Measurements from ENCODE around the gene SMIM20.
"Not testable (repeated sequence)": the region's sequence is repeated elsewhere in the genome, so short reads cannot be mapped to it uniquely, and the experiment has no call there.

Gene SMIM20

GRCh38 chr4:25890571-25891485 is 23.2 kb upstream of the SMIM20 start:
- no peak for DNase-seq (ENCODE audit: low read depth)

GRCh38 chr4:25892796-25893195 is 21.2 kb upstream of the SMIM20 start:
- DNase-seq (ENCODE audit: low read depth) = no peak

DNA sequence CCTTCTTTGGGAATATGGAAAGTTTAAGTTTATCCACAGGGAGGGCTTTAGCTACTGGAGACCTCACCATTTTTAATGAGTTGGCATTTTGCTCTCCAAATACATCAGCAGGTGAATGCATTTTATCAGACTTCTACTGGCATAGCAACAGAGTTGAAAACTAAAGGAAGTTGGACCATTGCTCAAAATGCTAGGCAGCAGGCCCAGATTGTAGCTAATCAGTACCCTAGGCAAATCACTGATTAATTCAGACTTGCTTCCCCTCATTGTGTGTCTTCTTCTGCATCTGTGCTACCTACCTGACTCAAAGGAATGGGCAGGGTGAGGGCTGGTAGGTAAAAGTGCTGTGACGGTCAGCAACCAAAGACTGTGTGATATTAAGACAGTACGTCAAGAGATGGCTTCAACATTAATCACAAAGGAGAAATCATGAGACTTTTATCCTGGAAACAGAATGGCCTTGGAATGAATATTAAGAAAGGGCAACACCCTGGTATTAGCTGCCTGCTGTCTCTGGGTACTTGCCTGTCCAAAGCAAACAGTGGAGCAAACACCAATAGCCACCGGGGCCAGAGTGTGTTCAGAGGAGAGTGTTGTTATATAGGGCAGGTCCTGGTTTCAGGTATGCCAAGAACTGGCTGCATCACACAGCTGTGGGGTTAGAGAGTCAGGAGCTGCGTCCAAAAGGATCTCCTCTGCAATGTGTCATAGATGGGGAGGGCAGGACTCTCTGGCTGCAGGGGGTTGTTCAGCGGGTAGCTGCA is 17.1 kb upstream of the SMIM20 start:
- DNase-seq (ENCODE audit: low read depth) = no peak

DNA sequence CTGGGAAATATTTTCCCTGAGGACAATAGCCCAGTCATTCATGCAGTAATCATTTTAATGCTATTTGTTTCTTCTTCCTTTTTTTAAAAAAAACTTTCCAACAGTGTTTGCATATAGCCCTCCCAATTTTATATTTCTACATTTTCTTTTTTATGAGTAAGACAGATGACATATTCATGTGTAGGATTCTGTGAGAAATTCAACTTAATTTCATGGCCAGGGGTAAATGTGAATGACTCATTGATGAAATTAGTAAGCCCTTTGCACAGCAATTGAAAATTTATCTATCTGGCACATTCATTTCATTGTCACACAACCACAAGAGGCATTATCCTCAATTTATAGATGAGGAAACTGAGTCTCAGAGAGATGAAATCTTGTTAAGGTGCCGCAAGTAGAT is 13.7 kb upstream of the SMIM20 start:
- no peak for DNase-seq (ENCODE audit: low read depth)

GRCh38 chr4:25901030-25901430 is 13.0 kb upstream of the SMIM20 start:
- DNase-seq (ENCODE audit: low read depth) = no peak

- no peak for DNase-seq (ENCODE audit: low read depth)
Measured at GRCh38 chr4:25903900-25904747, 9.9 kb upstream of the SMIM20 start.

DNA sequence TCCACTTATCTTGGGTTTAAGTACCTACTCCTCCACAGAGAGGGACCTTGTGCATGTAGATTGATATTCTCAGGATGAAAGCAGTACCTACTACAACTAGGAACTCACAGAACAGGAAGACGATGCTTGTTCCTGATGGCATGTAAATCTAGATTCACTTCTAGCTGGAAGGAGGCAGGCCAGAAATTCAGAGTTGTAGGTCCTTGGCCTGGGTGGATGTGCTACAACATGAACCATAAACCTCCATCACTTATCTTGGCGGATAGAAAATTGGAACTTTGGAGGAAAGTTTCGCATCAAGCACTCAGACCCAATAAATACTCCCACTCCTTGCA is 9.3 kb upstream of the SMIM20 start:
- DNase-seq (ENCODE audit: low read depth) = no peak

- no peak for DNase-seq (ENCODE audit: low read depth)
Measured at GRCh38 chr4:25905371-25905770, 8.6 kb upstream of the SMIM20 start.

DNA sequence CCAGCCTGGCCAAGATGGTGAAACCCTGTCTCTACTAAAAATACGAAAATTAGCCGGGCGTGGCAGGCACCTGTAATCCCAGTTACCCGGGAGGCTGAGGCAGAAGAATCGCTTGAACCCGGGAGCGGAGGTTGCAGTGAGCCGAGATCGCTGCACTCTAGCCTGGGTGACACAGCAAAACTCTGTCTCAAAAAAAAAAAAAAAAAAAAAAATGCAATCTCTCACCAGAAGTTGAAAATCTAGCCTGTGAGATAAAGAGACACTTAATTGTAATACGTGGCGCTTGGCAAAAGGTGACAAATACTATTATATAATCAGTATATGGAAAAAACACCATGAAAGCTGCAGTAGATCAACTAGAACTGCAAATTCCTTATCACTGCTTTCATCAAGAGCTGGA is 7.9 kb upstream of the SMIM20 start:
- not testable (repeated sequence) for DNase-seq (ENCODE audit: low read depth)

DNA sequence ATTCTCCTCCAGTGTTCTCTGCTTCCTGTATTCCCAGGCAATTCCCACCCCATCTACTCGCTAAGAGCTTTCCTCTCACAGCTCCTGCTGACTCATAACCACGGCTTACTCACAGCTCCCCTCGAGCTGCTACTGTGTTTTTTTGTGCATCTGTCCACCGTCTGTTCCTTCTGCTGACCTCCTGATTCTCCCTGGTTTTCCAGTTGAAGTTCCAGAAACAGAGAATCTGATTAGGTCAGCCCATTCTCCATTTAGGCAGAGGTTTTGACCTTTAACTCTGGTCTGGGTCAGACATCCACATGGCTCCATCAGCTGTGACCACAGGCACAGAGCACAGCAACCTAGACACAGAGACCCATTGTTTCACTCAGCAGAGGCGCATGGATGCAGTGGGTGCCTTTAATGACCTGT is 5.5 kb upstream of the SMIM20 start:
- no peak for DNase-seq (ENCODE audit: low read depth)

DNA sequence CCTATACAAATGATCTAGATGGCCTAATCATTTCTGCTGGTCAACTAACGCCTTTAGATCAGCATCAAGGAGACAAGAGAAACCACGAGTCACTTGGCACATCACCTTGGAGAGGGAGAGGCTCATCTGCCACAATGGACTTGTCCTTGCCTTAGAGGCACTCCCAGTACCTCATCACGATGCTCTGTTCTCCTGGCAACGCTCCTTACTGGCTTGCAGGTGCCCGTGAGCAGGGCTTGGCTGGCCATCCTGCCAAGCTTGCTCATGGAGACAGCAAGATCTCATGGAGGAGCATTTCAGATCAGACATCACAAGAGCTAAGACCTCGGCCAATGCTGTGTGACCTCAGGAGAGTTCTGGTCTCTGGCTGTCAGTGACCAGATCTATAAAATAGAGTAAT is 2.7 kb upstream of the SMIM20 start:
- DNase-seq (ENCODE audit: low read depth) = no peak

DNA sequence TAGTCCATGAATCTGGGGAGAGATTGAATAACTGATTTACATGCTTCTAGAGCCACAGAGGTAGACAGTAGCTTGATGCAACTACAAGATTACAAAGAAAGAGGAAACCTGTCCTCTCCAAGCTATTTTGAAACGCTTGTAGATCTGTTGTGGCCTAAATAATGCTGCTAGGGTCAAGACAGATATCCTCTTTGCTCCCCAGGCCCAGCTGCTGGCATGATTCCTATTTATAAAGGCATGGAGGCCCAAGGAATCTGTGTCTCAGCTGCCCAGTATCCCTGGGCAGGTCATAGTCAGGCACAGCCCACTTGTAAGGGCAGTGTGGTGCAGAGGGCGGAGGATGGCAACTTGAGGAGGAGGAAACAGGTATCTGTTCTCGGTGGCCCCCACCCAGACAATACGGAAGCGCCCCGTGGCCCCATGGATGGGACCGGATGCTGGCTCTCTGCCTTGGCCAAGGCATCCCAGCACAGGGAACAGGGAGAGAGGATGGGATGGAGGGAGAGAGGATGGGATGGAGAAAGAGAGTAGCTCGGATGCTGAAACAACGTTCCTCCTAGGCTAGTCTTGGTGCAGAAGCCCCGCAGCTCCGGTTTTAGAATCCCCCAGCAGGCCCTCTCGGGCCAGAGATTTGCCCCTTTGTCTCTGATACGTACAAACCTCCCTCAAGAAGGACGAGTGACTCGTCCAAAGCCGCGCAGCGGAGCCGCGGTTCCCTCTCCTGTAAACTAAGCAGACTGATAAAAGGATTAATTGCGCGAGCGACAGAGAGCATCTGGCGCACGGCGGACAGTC is 767 bp upstream of the SMIM20 start:
- DNase-seq (ENCODE audit: low read depth) = peak; percentile 4

- no peak for DNase-seq (ENCODE audit: low read depth)
Measured at GRCh38 chr4:25914670-25915352, 791 bp downstream of the SMIM20 start.

GRCh38 chr4:25915353-25915705 is 1.3 kb downstream of the SMIM20 start:
- no peak for DNase-seq (ENCODE audit: low read depth)

DNA sequence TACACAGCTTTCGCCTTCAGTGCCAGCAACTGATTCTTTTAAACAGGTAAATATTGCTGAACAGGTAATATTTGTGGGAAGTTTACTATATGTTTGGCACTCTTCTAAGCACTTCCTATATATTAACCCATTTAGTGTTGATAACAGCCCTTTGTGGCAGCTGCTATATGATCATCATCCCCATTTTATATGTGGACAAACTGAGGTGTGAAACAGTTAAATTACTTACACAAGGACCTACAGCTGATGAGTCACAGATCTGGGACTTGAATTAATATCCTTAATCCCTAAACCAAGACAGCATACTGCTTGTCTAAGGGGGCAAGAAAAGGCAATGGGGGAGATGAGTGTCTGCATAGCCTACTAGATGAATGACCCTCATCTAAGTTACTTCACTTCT is 2.9 kb downstream of the SMIM20 start:
- DNase-seq (ENCODE audit: low read depth) = no peak

DNA sequence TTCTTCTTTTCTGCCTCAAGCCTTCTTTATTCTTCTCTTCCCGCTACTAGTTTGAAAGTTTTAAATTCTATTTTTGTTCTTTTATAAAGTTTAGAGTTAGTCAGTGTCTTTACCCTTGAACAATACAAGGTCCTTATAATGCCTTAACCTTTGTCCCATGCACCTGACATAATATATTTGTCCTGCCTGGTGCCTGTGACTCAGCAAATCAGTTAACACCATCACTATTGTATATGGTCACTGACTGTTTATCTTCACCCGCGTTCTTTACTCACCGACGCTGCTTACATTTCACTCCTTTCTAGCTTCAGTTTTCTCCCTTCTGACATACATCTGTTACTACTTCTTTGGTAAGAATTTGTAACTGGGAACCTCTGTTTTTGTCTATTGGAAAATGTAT is 5.7 kb downstream of the SMIM20 start:
- no peak for DNase-seq (ENCODE audit: low read depth)

DNA sequence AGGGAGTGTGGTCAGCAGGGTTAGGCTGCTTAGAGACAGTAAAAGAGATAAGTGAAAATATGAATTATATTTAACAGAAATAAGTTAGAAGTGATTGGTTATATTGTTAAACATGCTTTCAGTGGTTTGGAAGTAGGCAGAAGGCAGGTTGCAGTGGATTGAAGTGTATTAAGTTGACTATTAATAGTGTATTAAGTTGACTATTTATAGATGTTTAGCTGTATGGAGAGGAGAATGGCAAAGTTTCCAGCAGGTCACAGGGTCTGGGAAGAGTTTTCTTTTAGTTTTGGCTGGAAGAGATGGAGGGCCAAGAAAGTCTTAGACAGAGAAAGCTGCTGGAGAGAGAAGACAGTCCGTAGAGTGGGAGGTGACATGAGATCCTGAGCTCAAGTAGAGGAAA is 7.9 kb downstream of the SMIM20 start:
- no peak for DNase-seq (ENCODE audit: low read depth)

- DNase-seq (ENCODE audit: low read depth) = no peak
Measured at GRCh38 chr4:25922812-25923369, 8.9 kb downstream of the SMIM20 start.

- DNase-seq (ENCODE audit: low read depth) = no peak
Measured at GRCh38 chr4:25923745-25924144, 9.7 kb downstream of the SMIM20 start.

- no peak for DNase-seq (ENCODE audit: low read depth)
Measured at GRCh38 chr4:25925486-25926201, 11.6 kb downstream of the SMIM20 start.
